ENCODE results near the gene NUP88.

DNA sequence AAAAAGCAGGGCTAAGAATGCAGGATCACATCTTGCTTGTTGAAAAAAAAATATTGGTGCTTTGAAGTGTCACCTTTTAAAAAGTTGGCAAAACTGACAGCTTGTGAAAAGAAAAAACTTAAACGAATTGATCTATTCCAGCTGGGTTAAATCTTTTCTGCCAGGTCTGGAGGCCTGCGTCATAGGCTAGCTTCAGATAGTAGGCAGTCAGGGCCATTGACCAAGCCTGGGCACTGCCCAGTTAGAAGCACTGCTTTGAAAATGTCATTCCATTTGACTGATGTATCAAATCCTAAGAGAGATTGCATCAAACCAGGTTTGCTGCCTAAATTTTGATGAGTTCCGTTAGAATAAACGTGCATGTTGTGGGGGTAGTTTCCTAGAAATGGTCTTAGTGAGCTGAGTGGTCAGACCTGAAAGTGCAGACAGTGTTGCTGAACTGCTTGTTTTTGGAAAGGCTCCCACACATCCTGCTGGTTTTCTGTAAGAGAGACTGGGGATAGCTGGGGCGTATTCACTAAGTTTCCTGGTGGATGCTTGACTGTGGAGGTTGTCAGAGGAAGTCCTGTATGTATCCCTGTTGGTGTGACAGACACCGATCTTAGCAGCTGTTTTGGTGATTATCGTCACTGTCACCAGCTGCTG is 38.8 kb downstream of the NUP88 start:
- no peak; the same call in none of the 2 replicates for TF ChIP-seq POLR2AphosphoS5 (IDR thresholded peaks at IDR 0.05; ENCODE audit: low read depth, low read length)
- no peak; the same call in 1 of the 2 replicates for TF ChIP-seq POLR2A (IDR thresholded peaks at IDR 0.05; ENCODE audit: low read depth, low read length)

Measured in GM12892 (cell line).